Hypothalamus (tissue), 51 donors: ENCODE data around the gene IVL.

Experiments used
- DNase-seq, 51 donors: peaks; one replicate each; lab custom pipeline; 2025; lab: John Stamatoyannopoulos, UW

IVL gene

DNA sequence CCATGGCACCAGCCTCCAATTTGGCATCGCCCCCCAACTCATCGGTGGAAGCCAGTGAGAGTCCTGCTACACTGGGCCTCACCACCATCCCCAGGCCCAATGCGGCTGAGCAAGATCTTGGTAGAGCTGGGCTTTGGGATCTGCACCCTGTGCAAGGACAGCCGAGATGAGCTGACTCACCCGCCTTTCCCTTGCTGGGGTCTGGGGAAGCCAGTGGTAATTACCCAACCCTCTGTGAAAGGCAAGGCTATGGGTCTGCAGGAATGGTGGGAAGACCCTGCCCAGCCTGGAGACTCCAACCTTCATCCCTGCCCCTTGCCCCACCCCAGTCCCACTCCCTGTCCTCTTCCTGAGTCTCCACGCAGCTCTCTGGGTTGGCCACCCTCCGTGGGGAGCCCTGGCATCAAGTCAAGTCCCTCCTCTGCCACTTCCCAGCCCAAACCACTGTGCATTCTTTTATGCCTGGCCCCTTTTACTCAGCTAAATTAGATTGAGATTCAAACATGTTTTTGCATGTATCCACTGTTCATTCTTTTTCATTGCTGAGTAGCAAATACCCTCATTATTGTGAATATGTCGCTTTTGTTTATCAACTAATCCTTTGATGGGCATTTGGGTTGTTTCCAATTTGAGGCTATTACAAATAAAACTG is 21.5 kb upstream of the IVL start:
- no peak for DNase-seq

DNA sequence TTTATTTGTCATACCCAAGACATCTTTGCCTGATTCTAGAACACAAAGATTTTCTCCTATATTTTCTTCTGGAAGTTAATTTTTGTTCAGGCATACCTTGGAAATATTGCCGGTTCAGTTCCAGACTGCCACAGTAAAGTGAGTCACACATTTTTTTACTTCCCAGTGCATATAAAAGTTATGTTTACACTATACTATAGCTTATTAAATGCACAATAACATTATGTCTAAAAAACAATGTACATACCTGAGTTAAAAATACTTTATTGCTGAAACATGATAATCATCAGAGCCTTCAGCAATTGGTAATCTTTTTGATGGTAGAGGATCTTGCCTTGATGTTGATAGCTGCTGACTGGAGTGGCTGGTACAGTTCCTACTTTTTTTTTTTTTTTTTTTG is 20.2 kb upstream of the IVL start:
- no peak for DNase-seq

GRCh38 chr1:152899027-152899426 is 9.3 kb upstream of the IVL start:
- no peak for DNase-seq

DNA sequence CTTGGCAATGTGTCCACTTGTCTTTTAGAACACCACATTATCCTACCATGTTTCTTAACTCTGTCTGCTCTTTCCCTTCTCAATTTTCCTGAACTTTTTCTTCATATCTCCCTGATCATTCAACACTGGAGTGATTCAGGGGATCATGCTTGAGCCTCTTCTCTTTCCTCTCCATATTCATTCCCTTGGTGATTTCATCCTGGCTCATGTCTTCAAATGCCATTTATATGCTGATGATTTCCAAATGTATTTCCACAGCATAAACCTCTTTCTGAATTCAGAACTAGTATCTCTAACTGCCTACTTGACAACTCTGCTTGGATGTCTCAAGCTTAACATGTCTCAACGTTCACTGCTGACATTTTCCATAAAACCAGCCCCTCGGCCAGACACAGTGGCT is 8.5 kb upstream of the IVL start:
- no peak for DNase-seq

DNA sequence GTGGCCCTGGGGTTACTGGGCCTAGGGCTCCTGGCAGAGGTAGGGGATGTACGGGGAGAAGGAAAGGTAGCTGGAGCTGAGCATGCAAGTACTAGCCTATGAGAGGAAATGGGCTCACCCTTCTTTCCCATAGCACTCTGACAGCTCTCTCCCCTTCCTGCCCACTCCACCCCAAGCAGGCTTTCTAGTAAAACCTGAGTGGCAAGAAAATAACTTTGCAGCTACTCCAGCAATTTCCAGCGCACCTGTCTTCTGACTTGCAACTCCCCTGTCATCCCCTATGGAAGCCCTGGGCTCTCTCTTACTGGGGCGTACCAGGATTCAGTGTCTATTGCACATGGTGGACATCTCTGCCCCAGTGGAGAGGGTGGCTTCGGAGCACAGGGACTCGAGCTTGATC is 6.7 kb upstream of the IVL start:
- no peak for DNase-seq

GRCh38 chr1:152902636-152903035 is 5.7 kb upstream of the IVL start:
- no peak for DNase-seq

DNA sequence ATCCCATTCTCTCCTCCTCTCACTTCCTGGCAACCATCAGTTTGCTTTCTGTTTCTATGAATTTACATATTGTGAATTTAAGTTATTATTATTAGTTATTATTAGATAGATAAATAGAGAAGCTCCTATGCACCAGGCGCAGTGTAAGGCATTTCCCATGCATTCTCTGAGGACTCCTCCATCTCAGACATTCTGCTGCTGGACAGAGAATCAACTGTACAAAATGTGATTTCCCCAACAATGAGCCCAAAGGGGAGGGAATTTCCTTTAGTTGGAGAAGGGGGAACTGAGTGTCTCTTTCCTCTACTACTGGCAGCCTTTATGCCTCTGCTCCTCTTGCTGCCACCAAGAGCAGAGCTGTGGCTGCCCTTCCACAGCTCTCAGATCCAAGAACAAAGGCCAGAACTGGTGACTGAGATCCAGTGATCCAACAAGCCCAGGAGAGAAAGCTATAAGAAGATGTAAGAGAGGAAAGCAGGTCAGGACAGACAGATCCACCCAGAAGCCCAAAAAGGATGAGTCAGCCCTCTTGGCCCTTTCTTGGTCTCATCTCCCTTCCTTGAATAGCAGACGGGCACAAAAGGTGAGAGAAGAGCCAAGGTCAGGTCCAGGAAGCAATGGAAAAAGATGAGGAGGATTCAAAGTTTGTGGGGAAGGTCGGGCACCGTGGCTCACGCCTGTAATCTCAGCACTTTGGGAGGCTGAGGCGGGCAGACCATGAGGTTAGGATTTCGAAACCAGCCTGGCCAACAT is 3.5 kb upstream of the IVL start:
- DNase-seq: no peak

- DNase-seq: no peak
Observed at GRCh38 chr1:152906023-152906565, 2.3 kb upstream of the IVL start.

DNA sequence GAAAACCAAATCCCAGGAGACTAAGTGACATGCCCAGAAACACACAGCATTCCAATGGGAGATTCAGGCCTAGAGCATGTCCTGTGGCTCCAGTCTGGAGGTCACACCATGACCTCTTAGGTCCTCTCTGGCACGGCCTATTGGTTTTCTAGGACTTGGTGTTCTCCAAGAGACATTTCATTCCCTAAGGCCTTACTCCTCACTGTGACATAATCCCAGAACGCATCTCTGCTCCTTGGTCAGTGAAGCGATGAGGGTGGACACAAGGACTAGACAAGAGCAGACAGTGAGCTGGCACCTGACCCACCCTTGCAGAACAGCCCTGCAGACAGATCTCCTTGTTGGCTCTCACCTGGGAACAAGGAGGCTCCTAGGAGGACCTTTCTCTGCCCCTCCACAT is 860 bp downstream of the IVL start:
- DNase-seq: no peak

GRCh38 chr1:152912471-152912870 is 4.1 kb downstream of the IVL start:
- no peak for DNase-seq

- no peak for DNase-seq
Observed at GRCh38 chr1:152912900-152913299, 4.6 kb downstream of the IVL start.

DNA sequence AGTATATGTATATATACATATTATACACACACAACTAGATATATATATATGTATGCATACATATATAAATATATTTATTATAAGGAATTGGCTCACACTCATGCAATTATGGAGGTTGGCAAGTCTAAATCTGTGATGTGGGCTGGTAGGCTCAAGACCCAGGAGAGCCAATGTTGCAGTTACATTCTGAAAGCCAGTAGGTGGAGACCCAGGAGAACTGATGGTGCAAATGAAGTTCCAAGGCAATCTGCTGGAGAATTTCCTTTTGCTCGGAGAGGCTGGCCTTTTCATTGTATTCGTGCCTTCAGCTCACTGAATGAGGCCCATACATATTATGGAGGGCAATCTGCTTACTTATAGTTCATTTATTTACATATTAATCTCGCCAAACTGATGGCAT is 9.4 kb downstream of the IVL start:
- peak in 2 of 51 donors; percentile 4 to 11 for DNase-seq

DNA sequence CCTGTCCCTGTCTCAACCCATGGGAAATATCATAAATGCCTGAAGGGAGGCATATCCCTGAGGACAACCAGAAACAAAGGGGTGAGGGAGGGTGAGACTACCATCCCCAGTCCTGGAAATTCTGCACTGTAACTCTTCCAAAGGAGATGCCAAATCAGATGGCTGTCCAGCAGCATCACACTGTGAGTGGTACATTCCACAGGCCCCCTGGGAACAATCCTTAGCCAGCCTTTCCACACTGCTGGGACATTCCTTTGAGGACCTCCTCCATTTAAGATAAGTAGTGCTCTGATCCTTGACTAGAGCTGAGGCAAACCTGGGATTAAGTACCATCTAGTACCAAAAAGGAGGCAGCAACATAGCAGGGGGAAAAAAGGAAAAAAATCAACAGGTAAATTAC is 10.7 kb downstream of the IVL start:
- DNase-seq: no peak

GRCh38 chr1:152924191-152924590 is 15.8 kb downstream of the IVL start:
- DNase-seq: no peak

DNA sequence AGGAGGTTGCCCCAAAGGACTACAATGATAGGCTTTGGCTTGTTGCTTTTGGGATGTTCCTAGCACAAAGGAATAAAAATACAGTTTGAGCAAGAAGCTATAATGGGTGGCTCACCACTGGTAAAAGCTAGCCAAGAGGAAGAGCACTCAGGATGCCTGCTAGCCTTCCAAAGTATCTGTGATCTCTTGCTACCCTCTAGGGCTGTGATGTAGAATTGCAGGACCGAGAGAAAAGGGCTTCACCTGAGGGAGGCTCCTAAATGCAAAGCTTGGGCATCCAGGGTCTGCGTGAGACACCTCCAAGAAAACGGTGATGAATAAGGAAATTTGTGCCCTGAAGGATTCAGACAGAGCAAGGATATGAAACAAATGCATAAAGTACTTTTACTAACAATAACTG is 17.7 kb downstream of the IVL start:
- DNase-seq: no peak

DNA sequence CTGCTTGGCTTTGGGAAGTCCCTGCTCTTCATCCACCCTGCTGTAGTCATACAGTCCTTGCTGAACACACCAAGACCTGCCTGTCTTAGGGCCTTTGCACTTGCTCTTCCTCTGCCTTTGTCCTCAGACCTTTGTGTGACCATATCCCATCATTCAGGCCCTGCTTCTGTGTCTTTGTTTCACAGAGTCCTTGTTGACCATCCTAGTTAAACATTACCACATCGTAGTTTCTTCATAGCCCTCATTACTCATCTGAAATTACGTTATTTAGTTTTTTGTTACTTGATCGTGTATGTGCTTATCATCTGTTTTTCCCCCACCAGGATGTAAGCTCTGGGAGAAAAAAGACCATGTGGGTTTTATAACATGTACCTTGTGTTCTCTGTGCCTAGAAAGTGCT is 20.3 kb downstream of the IVL start:
- no peak for DNase-seq

GRCh38 chr1:152932170-152932811 is 23.9 kb downstream of the IVL start:
- DNase-seq: no peak

DNA sequence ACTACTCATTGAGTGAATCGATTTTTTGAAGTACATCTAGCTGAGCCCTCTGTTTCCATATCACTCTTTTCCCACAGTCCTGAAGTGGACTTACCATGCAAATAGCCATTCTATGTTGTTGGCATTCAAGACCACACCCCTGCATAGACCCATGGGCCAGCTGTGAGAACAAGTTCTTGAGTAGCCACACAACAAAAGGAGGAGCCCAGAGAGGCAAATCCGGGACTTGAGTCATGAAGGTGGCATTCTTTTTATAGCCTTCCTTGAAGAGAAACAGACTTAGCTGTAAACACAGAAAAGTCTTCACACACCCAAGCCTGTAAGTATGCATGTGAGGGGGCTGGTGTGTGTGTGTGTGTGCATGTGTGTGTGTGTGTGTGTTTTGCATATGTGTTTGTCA is 24.9 kb downstream of the IVL start:
- no peak for DNase-seq

GRCh38 chr1:152940614-152941013 is 32.3 kb downstream of the IVL start:
- DNase-seq: no peak

DNA sequence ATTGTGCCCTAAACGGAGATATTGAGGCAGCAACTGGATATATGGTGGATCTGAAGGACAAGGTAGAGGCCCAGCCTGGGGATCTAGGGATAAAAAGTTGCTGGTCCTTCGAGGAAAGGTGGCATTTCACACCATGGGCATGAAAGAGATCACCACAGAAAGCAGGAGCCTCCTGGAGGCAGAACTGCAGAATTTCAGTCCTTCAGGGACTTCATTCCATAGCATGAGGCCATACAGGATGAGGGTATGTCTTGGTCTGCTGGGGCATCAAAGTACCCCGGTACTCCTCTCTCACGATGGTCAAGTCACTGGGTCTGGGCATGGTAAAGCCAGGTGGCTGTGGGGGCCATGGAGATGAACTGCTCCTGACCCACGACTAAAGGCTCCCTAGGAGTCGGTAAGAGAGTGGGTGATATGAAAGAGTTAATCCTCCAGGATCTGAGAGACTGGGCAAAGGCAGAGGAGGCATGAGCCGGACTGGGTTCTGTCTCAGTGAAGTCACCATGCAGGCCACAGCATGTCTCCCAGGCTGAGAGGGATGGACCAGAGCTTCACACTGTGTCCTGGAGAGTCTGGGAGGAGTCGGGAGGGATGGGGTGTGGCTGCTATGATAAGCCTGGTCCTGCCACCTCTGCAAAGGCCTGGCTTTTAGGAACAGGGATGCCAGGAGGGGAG is 32.8 kb downstream of the IVL start:
- DNase-seq: no peak

DNA sequence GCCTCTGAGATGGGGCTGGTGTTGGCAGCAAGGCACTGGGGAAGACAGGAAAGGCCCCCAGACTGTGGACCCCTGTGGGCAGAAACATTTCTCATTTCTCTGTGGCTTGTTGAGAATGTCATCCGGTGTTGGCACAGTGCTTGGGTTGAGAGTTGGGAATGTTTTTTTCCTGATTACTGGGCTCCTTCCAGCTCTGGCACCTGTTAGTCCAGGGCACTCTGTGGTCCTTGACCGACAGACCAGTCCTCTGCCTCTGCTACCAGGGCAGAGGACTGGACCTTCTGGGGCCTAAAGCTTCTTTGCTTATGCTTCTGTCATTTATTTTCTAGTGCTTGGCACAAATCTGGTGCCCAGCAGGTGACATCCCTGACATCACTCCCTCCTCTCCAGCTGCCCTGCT is 33.8 kb downstream of the IVL start:
- DNase-seq: no peak
